ENCODE results near the gene FNDC10. TPM values are rescaled to one million over a fixed set of nuclear protein-coding genes. Genes with fewer than 3 reads are reported as not detected.

Gene FNDC10
- total and polyA plus RNA-seq, 9 of the 15 experiments (the other 6 are each of a cell fraction or from before 2014, with no cell fraction given), result 0.08 to 6.3 (median 1.6) TPM

- TF ChIP-seq NFIX (CRISPR knock-in tag; IDR thresholded peaks at IDR 0.05; ENCODE audit: low read depth), result no peak
- TF ChIP-seq MCM5 (IDR thresholded peaks at IDR 0.05; ENCODE audit: low read depth), result no peak
- no peak for TF ChIP-seq NFYB (IDR thresholded peaks at IDR 0.05; ENCODE audit: extremely low read depth, insufficient read length)
- no peak for TF ChIP-seq HDAC3 (IDR thresholded peaks at IDR 0.05; ENCODE audit: borderline replicate concordance, partially characterized antibody)
- no peak for TF ChIP-seq SRSF3 (IDR thresholded peaks at IDR 0.05; ENCODE audit: insufficient read depth, low read length)
- TF ChIP-seq NFE2L1 (tag; IDR thresholded peaks at IDR 0.05; ENCODE audit: borderline replicate concordance, low read depth), result no peak
- TF ChIP-seq MAFG (tag; conservative IDR thresholded peaks at IDR 0.05), result no peak
- no peak for TF ChIP-seq TBL1XR1 (IDR thresholded peaks at IDR 0.05; ENCODE audit: low read length in 2 of 2)
- TF ChIP-seq SNAPC5 (CRISPR knock-in tag; IDR thresholded peaks at IDR 0.05), result no peak
- no peak for TF ChIP-seq ZNF740 (CRISPR knock-in tag; IDR thresholded peaks at IDR 0.05)
- TF ChIP-seq ZNF740 (tag; IDR thresholded peaks at IDR 0.05), result no peak
- no peak for TF ChIP-seq MTA3 (IDR thresholded peaks at IDR 0.05; ENCODE audit: borderline replicate concordance)
Observed at GRCh38 chr1:1554926-1555915, 44.7 kb downstream of the FNDC10 start (continued).

Measured in K562 (cell line).